ENCODE data around the gene SNRK.

SNRK gene

GRCh38 chr3:43256714-43257461 lies 29.5 kb upstream of the SNRK start:
- peak; percentile 64 for DNase-seq (ENCODE audit: low read depth)
- H3K4me3 ChIP-seq (ENCODE audit: low read length) = no peak overlapping the region
- no peak for TF ChIP-seq CTCF (IDR thresholded peaks at IDR 0.05; ENCODE audit: insufficient read depth, low read depth, low read length, missing control alignments)

- no peak overlapping the region for H3K4me3 ChIP-seq (ENCODE audit: low read length)
- TF ChIP-seq CTCF (IDR thresholded peaks at IDR 0.05; ENCODE audit: insufficient read depth, low read depth, low read length, missing control alignments) = no peak
- DNase-seq (ENCODE audit: low read depth) = no peak
Measured at GRCh38 chr3:43257850-43258249, 28.5 kb upstream of the SNRK start.

- H3K4me3 ChIP-seq (ENCODE audit: low read length) = no peak overlapping the region
- DNase-seq (ENCODE audit: low read depth) = peak; percentile 99
- no peak for TF ChIP-seq CTCF (IDR thresholded peaks at IDR 0.05; ENCODE audit: insufficient read depth, low read depth, low read length, missing control alignments)
Measured at GRCh38 chr3:43259626-43260025, 26.7 kb upstream of the SNRK start.

- DNase-seq (ENCODE audit: low read depth) = no peak
- H3K4me3 ChIP-seq (ENCODE audit: low read length) = no peak overlapping the region
- peak; percentile 4 for TF ChIP-seq CTCF (IDR thresholded peaks at IDR 0.05; ENCODE audit: insufficient read depth, low read depth, low read length, missing control alignments)
Measured at GRCh38 chr3:43260412-43260811, 25.9 kb upstream of the SNRK start.

GRCh38 chr3:43262194-43262593 lies 24.1 kb upstream of the SNRK start:
- no peak for TF ChIP-seq CTCF (IDR thresholded peaks at IDR 0.05; ENCODE audit: insufficient read depth, low read depth, low read length, missing control alignments)
- no peak for DNase-seq (ENCODE audit: low read depth)
- no peak overlapping the region for H3K4me3 ChIP-seq (ENCODE audit: low read length)

GRCh38 chr3:43266451-43266850 lies 19.9 kb upstream of the SNRK start:
- DNase-seq (ENCODE audit: low read depth) = no peak
- no peak for TF ChIP-seq CTCF (IDR thresholded peaks at IDR 0.05; ENCODE audit: insufficient read depth, low read depth, low read length, missing control alignments)

GRCh38 chr3:43266995-43267394 lies 19.3 kb upstream of the SNRK start:
- H3K4me3 ChIP-seq (ENCODE audit: low read length) = no peak overlapping the region
- no peak for TF ChIP-seq CTCF (IDR thresholded peaks at IDR 0.05; ENCODE audit: insufficient read depth, low read depth, low read length, missing control alignments)
- DNase-seq (ENCODE audit: low read depth) = no peak

More at GRCh38 chr3:43266451-43266850, 19.9 kb upstream of the SNRK start:
- H3K4me3 ChIP-seq (ENCODE audit: low read length) = no peak overlapping the region
